Measurements from ENCODE around the gene ARHGAP22. TPM values are rescaled to one million over a fixed set of nuclear protein-coding genes. Genes with fewer than 3 reads are reported as not detected.
A peak's percentile ranks its signal among the peaks of the same experiment; 100 is the strongest.

The ARHGAP22 gene
- total RNA-seq, 1 experiment from 2014 or later = 13.5 TPM

- Histone ChIP-seq H3K4me1 (no peaks in the 10 kb centered on the region), H3K4me3 (ENCODE audit: low read depth, low read length) (no peak overlapping the region), H3K36me3 (ENCODE audit: control insufficient read depth, insufficient read depth, low read length) (no peaks in the 10 kb centered on the region), H3K27me3 (replicated peaks; ENCODE audit: control insufficient read depth, insufficient read depth, low read length) (no peaks in the 10 kb centered on the region), H3K9me3 (peaks cover 3% of the 10 kb centered on the region; the same call in 1 of the 2 replicates)
- BruUV-seq (replicated peaks) = no TSS peak
- peak in 1 of 2 experiments; percentile 26 for DNase-seq
- Mint-ChIP-seq H3K36me3 (ENCODE audit: insufficient read depth, unreplicated experiment) (no peaks in the 10 kb centered on the region), H3K4me1 (ENCODE audit: low read depth, unreplicated experiment) (no peaks in the 10 kb centered on the region), H3K4me3 (ENCODE audit: unreplicated experiment) (no peak overlapping the region), H3K27me3 (ENCODE audit: insufficient read depth, unreplicated experiment) (no peaks in the 10 kb centered on the region), H3K9me3 (ENCODE audit: unreplicated experiment) (peaks cover 6% of the 10 kb centered on the region), H3K27ac (ENCODE audit: unreplicated experiment) (no peak overlapping the region)
- intact Hi-C loops (cut with micrococcal nuclease; ENCODE audit: unreplicated experiment) = no loop called here
- POLR2A ChIA-PET = no interaction called here
- CTCF ChIA-PET = interaction anchor here (1.0 to 1.1 kb wide), 3 partner anchors 65 to 149 kb away, joined by 3 to 5 read pairs (median 3); no protein-coding TSS in a partner anchor
- TF ChIP-seq, protein P1, sequence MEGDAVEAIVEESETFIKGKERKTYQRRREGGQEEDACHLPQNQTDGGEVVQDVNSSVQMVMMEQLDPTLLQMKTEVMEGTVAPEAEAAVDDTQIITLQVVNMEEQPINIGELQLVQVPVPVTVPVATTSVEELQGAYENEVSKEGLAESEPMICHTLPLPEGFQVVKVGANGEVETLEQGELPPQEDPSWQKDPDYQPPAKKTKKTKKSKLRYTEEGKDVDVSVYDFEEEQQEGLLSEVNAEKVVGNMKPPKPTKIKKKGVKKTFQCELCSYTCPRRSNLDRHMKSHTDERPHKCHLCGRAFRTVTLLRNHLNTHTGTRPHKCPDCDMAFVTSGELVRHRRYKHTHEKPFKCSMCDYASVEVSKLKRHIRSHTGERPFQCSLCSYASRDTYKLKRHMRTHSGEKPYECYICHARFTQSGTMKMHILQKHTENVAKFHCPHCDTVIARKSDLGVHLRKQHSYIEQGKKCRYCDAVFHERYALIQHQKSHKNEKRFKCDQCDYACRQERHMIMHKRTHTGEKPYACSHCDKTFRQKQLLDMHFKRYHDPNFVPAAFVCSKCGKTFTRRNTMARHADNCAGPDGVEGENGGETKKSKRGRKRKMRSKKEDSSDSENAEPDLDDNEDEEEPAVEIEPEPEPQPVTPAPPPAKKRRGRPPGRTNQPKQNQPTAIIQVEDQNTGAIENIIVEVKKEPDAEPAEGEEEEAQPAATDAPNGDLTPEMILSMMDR (IDR thresholded peaks at IDR 0.05; ENCODE audit: insufficient read depth in 1 of 2, low read depth in 1 of 2, low read length in 1 of 2, severe bottlenecking in 1 of 2, unreplicated experiment in 1 of 2) = no peak
Observed at GRCh38 chr10:48508791-48509772, 95.8 kb downstream of the ARHGAP22 start.

DNA sequence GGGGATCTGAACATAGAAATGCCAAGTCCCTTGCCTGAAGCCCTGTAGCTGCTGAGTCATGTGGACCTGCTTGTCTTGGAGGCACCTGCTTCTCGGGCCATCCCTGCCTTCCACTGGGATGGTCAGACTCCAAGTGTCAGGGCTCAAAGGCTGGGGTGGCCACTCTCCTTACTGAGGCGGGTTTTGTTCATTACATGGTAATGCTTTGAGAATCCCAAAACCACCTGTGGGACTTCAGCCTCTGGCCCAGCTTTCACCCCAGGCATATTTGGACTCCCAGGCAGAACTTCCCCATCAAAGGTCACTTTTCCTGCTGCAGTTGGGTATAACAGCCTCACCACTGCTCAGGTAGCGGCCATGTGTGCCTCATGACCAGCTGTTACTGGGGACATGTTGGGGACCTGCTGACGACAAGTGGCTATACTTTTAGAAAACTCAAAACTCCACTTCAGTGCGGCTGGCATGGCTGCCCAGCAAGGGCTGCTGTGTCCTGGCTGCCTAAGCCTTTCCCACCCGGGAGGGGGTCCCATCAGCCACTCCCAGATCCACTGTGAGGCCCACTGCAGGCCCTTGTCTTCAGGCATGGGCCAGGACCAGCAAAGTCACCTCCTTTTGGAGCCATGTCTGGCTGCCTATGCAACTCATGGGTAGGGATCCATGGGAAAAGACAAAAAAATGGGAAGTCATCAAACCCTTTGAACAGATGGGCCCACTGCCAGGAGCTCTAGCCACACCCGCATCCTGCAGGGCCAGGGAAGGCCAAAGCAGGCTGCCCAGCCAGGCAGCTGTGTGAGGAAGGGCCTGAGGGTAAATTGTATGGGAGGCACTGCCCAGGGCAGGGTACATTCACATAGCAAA, 96.7 kb downstream of the ARHGAP22 start:
- no peaks in the 10 kb centered on the region for H3K4me1 Mint-ChIP-seq (ENCODE audit: low read depth, unreplicated experiment)
- H3K27me3 Mint-ChIP-seq (ENCODE audit: insufficient read depth, unreplicated experiment) = no peaks in the 10 kb centered on the region
- no peaks in the 10 kb centered on the region for H3K9me3 Mint-ChIP-seq (ENCODE audit: unreplicated experiment)
- H3K36me3 Mint-ChIP-seq (ENCODE audit: insufficient read depth, unreplicated experiment) = no peaks in the 10 kb centered on the region
- Histone ChIP-seq H3K4me1 (no peaks in the 10 kb centered on the region), H3K9me3 (peaks cover 2% of the 10 kb centered on the region; the same call in 1 of the 2 replicates), H3K36me3 (ENCODE audit: control insufficient read depth, insufficient read depth, low read length) (no peaks in the 10 kb centered on the region), H3K4me3 (ENCODE audit: low read depth, low read length) (no peak overlapping the region), H3K27me3 (replicated peaks; ENCODE audit: control insufficient read depth, insufficient read depth, low read length) (no peaks in the 10 kb centered on the region)
- POLR2A ChIA-PET = no interaction called here
- no TSS peak for BruUV-seq (replicated peaks)
- no peak overlapping the region for H3K4me3 Mint-ChIP-seq (ENCODE audit: unreplicated experiment)
- intact Hi-C loops (cut with micrococcal nuclease; ENCODE audit: unreplicated experiment) = loop anchor here (2.0 kb wide), 1 partner anchor 45 kb away; no protein-coding TSS in a partner anchor
- TF ChIP-seq, protein P1 (IDR thresholded peaks at IDR 0.05; ENCODE audit: insufficient read depth in 1 of 2, low read depth in 1 of 2, low read length in 1 of 2, severe bottlenecking in 1 of 2, unreplicated experiment in 1 of 2) = no peak
- H3K27ac Mint-ChIP-seq (ENCODE audit: unreplicated experiment) = no peak overlapping the region
- CTCF ChIA-PET = interaction anchor here (1.0 to 1.1 kb wide), 2 partner anchors 64 to 150 kb away, joined by 3 read pairs; no protein-coding TSS in a partner anchor
- DNase-seq = peak in 1 of 2 experiments; percentile 29

DNA sequence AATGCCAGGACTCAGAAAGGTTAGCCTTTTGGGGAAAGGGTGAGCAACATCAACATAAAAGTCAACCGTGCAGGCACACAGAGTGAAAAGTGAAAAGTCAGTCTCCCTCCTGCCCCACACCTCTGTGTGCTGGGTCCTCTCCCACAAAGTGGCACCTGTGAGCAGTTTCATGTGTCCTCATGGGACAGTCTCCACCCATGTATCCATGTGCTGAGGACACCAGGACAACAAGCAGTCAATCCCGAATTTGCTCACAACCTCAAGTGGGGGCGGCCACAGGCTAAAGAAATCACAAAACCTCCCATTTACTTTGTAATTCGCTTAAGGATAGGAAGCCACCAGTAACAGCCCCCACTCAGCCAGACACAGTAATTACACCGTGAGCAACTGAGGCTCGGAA, 97.4 kb downstream of the ARHGAP22 start:
- no TSS peak for BruUV-seq (replicated peaks)
- H3K36me3 ChIP-seq (ENCODE audit: control insufficient read depth, insufficient read depth, low read length) = no peaks in the 10 kb centered on the region
- Mint-ChIP-seq H3K4me3 (ENCODE audit: unreplicated experiment) (no peak overlapping the region), H3K27ac (ENCODE audit: unreplicated experiment) (no peak overlapping the region), H3K27me3 (ENCODE audit: insufficient read depth, unreplicated experiment) (no peaks in the 10 kb centered on the region), H3K4me1 (ENCODE audit: low read depth, unreplicated experiment) (no peaks in the 10 kb centered on the region), H3K9me3 (ENCODE audit: unreplicated experiment) (no peaks in the 10 kb centered on the region), H3K36me3 (ENCODE audit: insufficient read depth, unreplicated experiment) (no peaks in the 10 kb centered on the region)
- H3K4me3 ChIP-seq (ENCODE audit: low read depth, low read length) = no peak overlapping the region
- ChIA-PET CTCF (interaction anchor here (1.9 to 2.0 kb wide), 2 partner anchors 144 to 149 kb away, joined by 10 to 21 read pairs; no protein-coding TSS in a partner anchor), POLR2A (no interaction called here)
- peak in 1 of 2 experiments; percentile 29 for DNase-seq
- no peaks in the 10 kb centered on the region for H3K9me3 ChIP-seq
- intact Hi-C loops (cut with micrococcal nuclease; ENCODE audit: unreplicated experiment) = loop anchor here (2.0 kb wide), 1 partner anchor 45 kb away; no protein-coding TSS in a partner anchor
- TF ChIP-seq, protein P1 (IDR thresholded peaks at IDR 0.05; ENCODE audit: insufficient read depth in 1 of 2, low read depth in 1 of 2, low read length in 1 of 2, severe bottlenecking in 1 of 2, unreplicated experiment in 1 of 2) = no peak
- no peaks in the 10 kb centered on the region for H3K4me1 ChIP-seq
- no peaks in the 10 kb centered on the region for H3K27me3 ChIP-seq (replicated peaks; ENCODE audit: control insufficient read depth, insufficient read depth, low read length)

Measured in Caco-2 (cell line).